ENCODE data around the gene PPOX.
A peak's percentile ranks its signal among the peaks of the same experiment; 100 is the strongest.

PPOX gene

GRCh38 chr1:161153176-161153575 is 13.1 kb upstream of the PPOX start:
- DNase-seq, result no peak

- DNase-seq, result peak; percentile 7 to 87 (median 72)
These were observed 12.4 kb upstream of the PPOX start, which contains the start of gene UFC1 for GRCh38 chr1:161153682-161154337. UFC1 (plus strand) TSS chr1:161153978; CDS start chr1:161153998, 20 bp downstream.

DNA sequence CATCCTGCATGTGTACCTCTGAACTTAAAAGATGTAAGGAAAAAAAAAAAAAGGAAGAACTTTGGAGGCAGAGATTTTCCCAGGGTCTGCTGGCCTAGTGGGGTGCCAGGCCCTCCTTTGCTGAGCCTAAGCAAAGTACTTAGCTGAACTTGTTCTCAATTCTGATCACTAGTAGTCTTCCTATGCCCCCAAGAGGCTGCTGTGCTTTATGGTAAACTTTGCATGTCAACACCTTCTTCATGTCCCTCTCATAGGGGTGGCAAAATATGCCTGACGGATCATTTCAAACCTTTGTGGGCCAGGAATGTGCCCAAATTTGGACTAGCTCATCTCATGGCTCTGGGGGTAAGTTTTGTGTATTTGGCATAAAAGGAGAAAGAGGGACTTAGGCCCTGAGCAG is 8.4 kb upstream of the PPOX start:
- no peak for DNase-seq

- DNase-seq, result no peak
These were observed 7.8 kb upstream of the PPOX start for GRCh38 chr1:161158316-161159010.

DNA sequence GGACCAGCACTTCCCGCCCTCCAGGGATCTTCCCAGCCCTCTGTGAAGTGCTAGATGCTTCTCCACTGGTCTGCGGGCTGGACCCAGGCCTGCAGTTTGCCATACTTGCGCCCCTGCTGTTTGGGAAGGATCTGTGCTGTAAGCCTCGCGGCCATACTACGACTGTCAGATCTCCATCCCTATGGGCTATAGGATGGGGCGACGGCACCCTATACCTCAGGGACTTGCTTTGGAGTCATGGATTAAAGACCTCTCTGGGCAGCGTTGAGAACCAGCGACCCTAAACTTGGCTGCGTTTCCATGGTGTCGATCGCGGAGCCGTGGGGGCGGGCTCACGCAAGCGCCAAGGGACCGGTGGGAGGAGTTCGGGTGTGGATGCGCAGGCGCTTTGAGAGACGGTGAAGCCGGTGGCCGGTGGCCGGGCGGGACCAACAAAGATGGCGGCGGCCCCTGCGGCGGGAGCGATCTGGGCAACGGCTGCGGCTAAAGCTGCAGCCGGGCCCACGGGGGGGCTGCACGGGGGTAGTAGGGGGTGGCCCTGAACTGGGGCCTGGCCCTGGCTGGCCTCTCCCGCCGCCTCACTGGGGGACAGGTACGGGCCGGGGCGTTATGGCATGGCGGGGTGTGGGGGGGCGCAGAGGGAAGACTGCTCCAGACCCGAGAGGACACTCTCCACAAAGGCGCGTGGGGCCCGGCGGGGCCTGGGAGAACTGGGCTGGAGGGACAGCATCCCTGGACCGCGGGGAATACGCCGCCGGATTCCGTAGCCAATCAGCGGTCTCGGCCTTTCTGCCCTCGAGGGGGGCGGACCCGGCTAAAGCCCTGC is 6.9 kb upstream of the PPOX start, which contains the start of gene USP21:
TSS of gene USP21 (plus strand) at position 414 of the 826 bp plus-strand sequence. CDS start 1,141 bp downstream, outside the sequence.
- DNase-seq, result peak; percentile 25 to 96 (median 91)

- no peak for DNase-seq
These were observed 6.3 kb upstream of the PPOX start for GRCh38 chr1:161159913-161160243.

GRCh38 chr1:161160671-161161145 is 5.5 kb upstream of the PPOX start:
- DNase-seq, result no peak

- no peak for DNase-seq
These were observed 4.6 kb upstream of the PPOX start for GRCh38 chr1:161161652-161162051.

DNA sequence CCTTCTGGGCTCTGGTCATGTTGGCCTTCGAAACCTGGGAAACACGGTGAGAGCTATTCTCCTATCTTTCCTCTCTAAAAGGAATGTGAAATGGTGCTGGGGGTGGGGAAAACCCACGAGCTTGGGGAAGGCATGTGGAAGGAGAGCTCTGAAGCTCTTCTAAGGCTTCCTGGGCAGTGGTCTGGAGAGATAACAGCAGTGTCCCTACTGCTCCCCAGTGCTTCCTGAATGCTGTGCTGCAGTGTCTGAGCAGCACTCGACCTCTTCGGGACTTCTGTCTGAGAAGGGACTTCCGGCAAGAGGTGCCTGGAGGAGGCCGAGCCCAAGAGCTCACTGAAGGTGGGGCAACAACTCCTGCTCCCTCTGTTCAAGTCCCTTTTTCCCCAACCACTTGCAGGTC is 4.2 kb upstream of the PPOX start:
- no peak for DNase-seq

GRCh38 chr1:161162806-161163205 is 3.4 kb upstream of the PPOX start:
- no peak for DNase-seq

DNA sequence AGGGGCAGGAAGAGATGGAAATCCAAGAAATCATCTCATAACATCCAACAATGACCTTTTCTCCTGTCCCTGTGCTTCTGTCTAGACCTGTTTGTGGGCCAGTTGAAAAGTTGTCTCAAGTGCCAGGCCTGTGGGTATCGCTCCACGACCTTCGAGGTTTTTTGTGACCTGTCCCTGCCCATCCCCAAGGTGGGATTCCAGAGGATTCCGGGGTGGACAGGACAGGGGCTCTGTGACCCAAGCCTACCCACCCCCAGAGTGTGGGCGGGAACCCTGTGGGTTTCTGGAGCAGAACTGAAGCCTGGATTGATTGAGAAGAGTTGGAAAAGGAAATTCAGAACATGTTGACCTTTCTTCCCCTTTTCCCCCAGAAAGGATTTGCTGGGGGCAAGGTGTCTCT is 2.4 kb upstream of the PPOX start:
- DNase-seq, result no peak

DNA sequence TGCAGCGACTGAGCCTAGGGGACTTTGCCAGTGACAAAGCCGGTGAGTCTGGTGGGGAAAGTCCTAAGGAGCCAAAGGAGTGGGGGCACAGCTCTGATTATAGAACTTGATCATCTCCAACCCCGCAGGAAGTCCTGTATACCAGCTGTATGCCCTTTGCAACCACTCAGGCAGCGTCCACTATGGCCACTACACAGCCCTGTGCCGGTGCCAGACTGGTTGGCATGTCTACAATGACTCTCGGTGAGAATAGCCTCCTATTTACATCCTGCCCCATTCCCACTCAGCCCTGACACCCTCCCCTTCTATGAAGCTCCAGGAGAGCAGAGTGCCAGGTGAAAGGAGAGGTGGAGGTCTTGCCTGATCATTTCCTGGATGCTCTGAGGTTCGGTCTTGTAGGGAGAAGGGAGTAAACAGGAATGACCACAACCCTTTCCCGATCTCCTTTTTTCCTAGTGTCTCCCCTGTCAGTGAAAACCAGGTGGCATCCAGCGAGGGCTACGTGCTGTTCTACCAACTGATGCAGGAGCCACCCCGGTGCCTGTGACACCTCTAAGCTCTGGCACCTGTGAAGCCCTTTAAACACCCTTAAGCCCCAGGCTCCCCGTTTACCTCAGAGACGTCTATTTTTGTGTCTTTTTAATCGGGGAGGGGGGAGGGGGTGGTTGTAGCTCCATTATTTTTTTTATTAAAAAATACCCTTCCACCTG is 1.2 kb upstream of the PPOX start:
- no peak for DNase-seq

DNA sequence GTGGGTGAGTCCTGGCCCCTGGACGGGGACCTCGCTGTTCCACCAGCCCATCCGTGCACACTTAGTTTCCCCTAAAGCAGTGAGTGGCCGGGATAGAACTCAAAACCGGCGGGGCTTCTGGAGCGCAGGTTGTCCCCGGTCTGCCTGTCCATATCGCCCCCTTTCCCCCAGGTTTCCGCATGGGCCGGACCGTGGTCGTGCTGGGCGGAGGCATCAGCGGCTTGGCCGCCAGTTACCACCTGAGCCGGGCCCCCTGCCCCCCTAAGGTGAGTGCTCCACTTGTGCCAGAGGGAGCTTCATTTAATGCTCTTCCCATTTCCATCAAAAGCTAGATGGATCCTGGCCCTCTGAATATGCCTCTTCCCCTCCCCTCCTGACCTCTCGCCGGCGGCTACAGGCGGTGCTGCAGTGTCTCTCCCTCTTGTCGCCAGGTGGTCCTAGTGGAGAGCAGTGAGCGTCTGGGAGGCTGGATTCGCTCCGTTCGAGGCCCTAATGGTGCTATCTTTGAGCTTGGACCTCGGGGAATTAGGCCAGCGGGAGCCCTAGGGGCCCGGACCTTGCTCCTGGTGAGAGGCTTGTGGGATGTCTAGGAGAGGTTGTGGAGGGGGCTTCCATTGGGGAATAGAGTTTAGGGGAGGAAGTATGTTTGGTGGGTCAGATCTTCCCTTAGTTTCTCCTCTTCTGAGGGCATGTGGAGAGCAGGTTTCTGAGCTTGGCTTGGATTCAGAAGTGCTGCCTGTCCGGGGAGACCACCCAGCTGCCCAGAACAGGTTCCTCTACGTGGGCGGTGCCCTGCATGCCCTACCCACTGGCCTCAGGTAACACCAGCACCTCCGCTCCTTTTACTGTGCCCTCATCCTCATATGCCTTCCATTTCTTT is 683 bp downstream of the PPOX start:
- peak in 2 of 58 donors; percentile 36 to 55 for DNase-seq

DNA sequence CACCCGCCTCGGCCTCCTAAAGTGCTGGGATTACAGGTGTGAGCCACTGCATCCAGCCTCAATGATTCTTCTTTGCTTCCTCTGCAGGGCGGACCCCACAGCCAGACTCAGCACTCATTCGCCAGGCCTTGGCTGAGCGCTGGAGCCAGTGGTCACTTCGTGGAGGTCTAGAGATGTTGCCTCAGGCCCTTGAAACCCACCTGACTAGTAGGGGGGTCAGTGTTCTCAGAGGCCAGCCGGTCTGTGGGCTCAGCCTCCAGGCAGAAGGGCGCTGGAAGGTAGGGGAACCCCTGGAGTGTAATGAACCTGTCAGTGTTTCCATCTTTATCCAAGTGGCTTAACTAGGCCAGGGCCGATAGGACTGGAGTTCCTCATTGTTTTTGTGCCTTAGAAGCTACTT is 2.7 kb downstream of the PPOX start:
- DNase-seq, result no peak

DNA sequence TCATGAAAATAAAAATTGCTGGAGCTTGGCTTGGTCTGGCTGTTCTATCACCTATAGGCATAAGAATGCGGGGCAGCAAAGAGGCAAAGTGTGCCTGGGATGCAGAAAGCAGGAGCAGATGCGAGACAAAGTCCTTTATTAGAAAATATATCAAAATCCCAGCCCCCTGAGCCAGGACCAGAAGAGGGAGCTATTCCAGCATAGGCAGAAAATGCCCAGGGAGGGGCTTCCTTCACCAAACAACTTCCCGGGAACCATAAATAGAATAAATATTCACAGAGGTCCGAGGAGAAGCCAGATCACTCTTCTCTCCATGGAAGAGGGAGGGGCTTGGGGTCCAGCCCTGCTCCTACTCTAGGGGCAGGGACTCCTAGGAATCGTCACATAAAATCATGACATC is 5.0 kb downstream of the PPOX start:
- DNase-seq, result no peak

GRCh38 chr1:161171696-161172095 is 5.5 kb downstream of the PPOX start:
- DNase-seq, result no peak

DNA sequence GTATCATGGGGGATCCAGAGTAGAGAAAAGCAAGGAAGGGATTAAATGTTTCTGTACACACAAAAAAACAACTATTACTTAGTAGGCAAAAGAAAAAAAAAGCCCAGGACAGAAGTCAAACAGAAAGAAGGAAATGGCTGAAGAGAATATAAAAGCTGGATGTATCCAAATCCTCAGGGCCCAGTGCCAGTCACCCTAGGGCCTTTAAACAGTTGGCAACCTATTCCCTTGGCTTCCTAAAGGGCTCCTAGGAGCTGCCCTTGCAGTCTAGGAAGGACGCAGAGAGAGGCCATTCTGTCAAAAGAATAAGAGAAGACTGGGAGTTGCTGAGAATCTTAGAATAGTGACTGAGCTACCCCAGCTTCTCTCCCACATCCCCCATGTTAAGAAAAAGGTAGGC is 6.1 kb downstream of the PPOX start:
- no peak for DNase-seq

GRCh38 chr1:161172776-161173376 is 6.7 kb downstream of the PPOX start:
- no peak for DNase-seq

DNA sequence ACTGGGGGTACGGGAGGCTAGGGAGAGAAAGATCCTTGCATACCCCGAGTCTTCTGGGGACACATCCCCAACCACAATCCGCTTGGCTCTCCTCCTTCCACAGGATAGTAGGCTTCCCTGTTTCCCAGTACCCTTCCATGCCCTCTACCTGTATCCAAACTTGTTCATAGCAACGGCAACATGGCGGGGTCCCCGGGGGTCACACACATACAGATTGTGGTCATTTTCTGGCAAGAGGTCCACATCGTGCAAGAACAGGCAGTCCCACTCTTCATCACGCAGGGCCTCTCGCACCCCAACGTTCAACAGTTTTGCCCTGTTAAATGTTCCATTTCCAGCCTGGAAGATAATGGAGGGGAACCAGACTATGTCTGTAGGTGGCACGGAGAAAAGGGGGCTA is 7.5 kb downstream of the PPOX start:
- DNase-seq, result no peak

DNA sequence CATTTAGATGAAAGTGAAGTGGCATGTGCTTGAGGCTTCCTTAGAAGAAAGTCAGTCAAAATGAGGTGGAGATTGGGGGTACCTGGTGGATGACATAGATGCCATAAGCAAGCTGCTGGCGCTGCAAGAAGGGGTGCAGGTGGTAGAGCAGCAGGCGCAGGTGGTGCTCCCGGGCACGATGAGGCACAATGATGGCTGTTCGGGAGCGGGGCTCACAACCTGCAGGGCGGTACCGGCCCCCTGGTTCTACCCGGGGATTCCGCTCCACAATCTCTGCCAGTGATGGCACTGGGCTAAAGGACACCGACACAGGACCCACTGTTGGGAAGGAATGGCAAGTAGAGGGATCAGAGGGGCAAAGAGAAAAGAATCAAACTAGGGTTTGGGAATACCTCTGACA is 8.7 kb downstream of the PPOX start:
- DNase-seq, result no peak

Measured in anterior cingulate cortex (tissue), 58 donors.